ENCODE measurements around the gene RIMS4.

The RIMS4 gene

GRCh38 chr20:44810391-44811149, at the start of gene RIMS4:
Gene RIMS4 (minus strand): TSS chr20:44810546. CDS start chr20:44810271, 275 bp downstream.
- no peak for DNase-seq

GRCh38 chr20:44858606-44859360, 48.4 kb upstream of the RIMS4 start:
- no peak for DNase-seq

- no peak for DNase-seq
Measured at GRCh38 chr20:44856856-44857448, 46.6 kb upstream of the RIMS4 start.

DNA sequence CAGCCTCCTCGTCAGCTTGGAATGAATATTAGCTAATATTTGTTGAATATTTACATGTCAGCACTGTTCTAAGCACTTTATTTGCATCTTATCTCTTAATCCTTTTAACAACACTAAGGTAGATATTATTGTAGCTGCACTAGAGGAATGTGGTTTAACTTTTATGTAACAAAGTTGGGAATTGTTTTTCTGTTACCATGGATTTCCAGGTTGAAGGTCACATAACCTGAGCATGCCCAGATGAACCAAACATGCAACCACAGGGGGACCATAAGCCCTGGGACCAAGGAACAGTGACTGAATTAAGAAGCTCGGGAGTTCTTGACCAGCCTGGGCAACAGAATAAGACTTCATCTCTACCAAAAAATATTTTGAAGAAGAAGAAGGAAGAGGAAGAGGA, 46.1 kb upstream of the RIMS4 start:
- DNase-seq = no peak

DNA sequence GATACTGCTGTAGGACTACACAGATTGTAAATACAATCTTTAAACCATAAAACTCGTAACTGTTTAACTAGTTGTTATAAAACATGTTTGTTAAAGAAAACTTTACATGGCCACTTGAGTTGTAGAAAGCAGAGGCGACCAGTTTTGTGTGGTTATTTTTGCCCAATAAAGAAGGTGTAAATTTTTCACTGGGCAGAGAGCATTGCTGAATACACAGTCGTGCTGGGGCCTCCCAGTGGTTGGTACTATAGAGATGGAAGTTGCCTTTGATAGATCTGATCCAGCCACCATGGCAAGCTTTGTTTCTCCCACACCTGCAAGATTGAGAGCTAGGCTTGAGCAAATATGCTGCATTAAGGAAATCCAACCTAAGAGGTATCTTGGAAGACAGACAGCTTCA, 41.2 kb upstream of the RIMS4 start:
- DNase-seq = no peak

GRCh38 chr20:44850837-44851236, 40.5 kb upstream of the RIMS4 start:
- no peak for DNase-seq

- DNase-seq = no peak
Measured at GRCh38 chr20:44850272-44850671, 39.9 kb upstream of the RIMS4 start.

GRCh38 chr20:44849703-44850102, 39.4 kb upstream of the RIMS4 start:
- no peak for DNase-seq

GRCh38 chr20:44848254-44849015, 38.1 kb upstream of the RIMS4 start:
- DNase-seq = no peak

DNA sequence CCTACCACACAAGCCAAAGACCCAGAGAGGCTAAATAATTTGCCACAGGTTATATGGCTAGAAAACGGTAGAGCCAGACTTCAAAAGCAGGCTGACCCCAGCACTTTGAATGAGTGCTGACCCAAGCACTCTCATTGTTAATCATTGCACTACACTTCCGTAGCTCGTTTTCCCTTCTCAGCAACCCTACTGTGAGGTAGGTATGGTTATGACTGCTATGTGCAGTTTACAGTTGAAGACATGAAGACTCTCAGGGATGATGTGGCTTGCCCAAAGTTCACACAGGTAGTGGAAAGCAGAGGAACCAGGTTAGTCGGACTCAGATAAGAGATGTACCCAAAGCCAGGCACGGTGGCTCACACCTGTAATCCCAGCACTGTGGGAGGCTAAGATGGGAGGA, 33.5 kb upstream of the RIMS4 start:
- no peak for DNase-seq

DNA sequence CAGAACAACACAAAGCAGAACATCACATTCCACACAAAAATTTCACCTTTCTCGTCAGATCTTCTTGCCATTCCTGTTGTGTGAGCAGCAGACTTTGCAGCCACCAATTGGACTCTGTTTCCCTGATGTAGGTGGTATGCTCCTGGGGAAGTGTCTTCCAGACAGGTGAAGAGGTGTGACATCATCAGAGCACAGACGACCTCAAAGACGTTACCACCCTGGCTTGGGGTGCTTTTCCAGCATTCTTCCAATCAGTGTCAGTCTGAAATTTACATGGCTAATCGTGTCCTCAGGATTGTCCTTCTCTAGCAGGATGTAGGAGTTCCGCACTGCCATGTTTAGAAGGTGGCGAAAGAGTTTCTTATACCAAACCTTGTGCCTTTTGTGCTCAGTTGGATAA, 31.6 kb upstream of the RIMS4 start:
- no peak for DNase-seq

GRCh38 chr20:44840826-44841225, 30.5 kb upstream of the RIMS4 start:
- no peak for DNase-seq

- DNase-seq = no peak
Measured at GRCh38 chr20:44839481-44839880, 29.1 kb upstream of the RIMS4 start.

DNA sequence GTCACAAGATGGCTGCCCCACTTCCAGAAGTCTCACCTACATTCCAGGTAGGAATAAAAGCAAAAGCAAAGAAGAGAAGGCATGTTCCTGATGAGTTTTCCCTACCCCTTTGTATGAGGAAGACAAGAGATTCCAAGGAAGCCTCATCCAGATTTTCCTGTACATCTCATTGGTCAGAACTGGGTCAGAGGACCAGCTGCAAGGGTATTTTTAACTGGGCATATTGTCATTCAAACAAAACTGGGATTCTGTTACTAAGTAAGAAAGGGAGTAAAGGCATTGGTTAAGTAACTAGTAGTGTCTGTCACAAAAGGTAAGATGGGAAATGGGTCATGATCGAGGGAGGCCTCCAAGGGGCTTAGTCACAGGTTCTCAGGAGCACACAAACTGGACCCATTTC, 28.2 kb upstream of the RIMS4 start:
- no peak for DNase-seq

- no peak for DNase-seq
Measured at GRCh38 chr20:44837946-44838345, 27.6 kb upstream of the RIMS4 start.

- no peak for DNase-seq
Measured at GRCh38 chr20:44836601-44837120, 26.3 kb upstream of the RIMS4 start.

DNA sequence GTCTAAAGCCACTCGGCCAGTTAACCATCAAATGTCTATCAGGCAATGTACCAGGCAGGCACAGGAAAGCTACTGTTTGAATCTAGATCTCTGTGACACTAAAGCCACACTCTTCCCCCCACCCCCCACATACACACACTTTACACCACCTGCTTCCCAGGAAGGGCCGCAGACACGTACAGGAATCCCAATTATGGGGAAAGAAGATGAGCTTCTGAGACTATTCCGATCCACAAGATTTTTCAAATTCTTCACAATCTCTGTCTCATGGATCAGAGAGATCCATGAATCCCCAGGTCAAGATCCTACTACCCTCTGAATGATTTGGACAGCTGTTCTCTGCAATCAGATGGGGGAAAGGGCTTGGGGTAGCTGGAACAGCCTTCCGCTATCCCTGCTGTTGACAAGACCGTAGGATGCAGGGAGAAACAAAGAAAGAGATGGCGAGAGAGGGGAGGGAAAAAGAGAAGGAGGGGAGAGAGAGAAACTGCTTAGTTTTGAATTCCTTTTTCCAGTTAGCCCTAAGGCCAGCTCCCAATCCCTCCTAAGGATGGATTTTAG, 25.4 kb upstream of the RIMS4 start:
- DNase-seq = no peak

GRCh38 chr20:44835116-44835515, 24.8 kb upstream of the RIMS4 start:
- no peak for DNase-seq

- DNase-seq = no peak
Measured at GRCh38 chr20:44834693-44835092, 24.3 kb upstream of the RIMS4 start.

- DNase-seq = no peak
Measured at GRCh38 chr20:44833437-44833836, 23.1 kb upstream of the RIMS4 start.

GRCh38 chr20:44832724-44833123, 22.4 kb upstream of the RIMS4 start:
- no peak for DNase-seq

- DNase-seq = no peak
Measured at GRCh38 chr20:44830995-44831394, 20.6 kb upstream of the RIMS4 start.

DNA sequence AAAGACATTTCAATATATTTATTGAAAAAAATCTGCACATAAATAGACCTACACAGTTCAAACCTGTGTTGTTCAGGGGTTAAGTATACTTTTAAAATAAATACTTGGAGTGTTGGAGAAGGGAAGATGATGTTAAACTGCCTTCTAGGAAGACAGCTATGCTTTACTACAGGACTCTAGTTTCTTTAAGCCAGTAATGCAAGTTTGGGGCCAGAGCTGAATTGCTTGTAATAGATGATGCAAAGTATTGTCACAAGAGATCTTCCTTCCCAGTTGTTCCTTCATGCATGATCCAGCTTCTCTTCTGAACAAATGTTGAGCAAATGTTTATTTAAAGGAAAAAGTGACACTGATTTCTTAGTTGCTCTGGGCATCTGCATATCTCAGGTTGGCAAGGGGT, 20.2 kb upstream of the RIMS4 start:
- DNase-seq = no peak
